ENCODE measurements around the gene MBNL2. TPM values are rescaled to one million over a fixed set of nuclear protein-coding genes. Genes with fewer than 3 reads are reported as not detected.

The MBNL2 gene
- total RNA-seq, 1 experiment from 2014 or later: 0.85 TPM

DNA sequence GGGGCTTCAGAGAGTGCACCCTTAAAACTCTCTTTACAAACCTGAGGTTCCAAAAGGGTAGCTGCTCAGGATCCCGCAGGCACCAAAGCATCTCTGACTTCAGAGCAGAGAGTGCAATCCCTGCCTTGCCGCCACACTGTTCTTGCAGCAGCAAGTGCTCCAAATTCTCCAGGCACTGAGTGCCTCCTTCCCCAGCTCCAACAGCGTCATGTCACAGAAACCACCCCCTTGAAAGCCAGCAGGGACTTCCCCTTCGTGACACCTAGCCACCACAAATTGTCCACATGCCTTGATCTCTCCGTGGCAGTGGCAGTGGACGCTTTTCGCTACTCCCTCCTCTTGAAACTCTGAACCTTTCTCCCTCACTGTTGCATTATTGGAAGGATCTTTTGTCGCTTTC is 39.9 kb downstream of the MBNL2 start (continued):
- TF ChIP-seq, protein P1, sequence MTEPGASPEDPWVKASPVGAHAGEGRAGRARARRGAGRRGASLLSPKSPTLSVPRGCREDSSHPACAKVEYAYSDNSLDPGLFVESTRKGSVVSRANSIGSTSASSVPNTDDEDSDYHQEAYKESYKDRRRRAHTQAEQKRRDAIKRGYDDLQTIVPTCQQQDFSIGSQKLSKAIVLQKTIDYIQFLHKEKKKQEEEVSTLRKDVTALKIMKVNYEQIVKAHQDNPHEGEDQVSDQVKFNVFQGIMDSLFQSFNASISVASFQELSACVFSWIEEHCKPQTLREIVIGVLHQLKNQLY (CRISPR knock-in tag; IDR thresholded peaks at IDR 0.05): no peak
- no peak for TF ChIP-seq HMGA2 (CRISPR knock-in tag; IDR thresholded peaks at IDR 0.05)

DNA sequence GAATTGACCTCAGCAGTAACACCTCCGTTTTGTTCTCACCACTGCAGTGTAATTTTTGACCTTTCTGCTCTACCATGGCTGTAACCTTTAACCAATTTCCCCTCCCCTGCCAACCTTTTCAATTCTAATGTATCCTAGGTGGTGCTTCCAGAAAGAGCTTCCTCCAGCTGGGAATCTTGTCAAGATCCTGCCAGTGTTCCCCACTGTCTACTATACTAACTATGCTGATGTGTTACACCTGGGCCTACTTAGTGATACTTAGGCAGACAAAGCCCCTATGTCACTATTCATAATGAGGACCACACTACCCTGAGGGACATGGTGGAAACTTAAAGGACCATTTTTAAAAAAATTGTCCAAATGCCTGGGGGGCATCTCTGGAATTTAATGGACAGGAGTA is 41.0 kb downstream of the MBNL2 start:
- Mint-ChIP-seq H3K36me3 (no peaks in the 10 kb centered on the region), H3K27me3 (ENCODE audit: low read depth) (peaks cover 20% of the 10 kb centered on the region), H3K9me3 (no peaks in the 10 kb centered on the region), H3K27ac (no peak overlapping the region), H3K4me3 (no peak overlapping the region), H3K4me1 (peaks cover 31% of the 10 kb centered on the region)
- DNase-seq (ENCODE audit: low spot score): no peak
- ChIA-PET POLR2A (no interaction called here), CTCF (no interaction called here)
- ATAC-seq: no peak
- no peak for TF ChIP-seq MXD4 (CRISPR knock-in tag; IDR thresholded peaks at IDR 0.05; ENCODE audit: borderline replicate concordance)
- no peak for TF ChIP-seq ZNF671 (CRISPR knock-in tag; IDR thresholded peaks at IDR 0.05)
- TF ChIP-seq CBFB (CRISPR knock-in tag; IDR thresholded peaks at IDR 0.05; ENCODE audit: low read depth): no peak
- no peak for TF ChIP-seq ATF1 (CRISPR knock-in tag; IDR thresholded peaks at IDR 0.05)
- TF ChIP-seq, protein P2, sequence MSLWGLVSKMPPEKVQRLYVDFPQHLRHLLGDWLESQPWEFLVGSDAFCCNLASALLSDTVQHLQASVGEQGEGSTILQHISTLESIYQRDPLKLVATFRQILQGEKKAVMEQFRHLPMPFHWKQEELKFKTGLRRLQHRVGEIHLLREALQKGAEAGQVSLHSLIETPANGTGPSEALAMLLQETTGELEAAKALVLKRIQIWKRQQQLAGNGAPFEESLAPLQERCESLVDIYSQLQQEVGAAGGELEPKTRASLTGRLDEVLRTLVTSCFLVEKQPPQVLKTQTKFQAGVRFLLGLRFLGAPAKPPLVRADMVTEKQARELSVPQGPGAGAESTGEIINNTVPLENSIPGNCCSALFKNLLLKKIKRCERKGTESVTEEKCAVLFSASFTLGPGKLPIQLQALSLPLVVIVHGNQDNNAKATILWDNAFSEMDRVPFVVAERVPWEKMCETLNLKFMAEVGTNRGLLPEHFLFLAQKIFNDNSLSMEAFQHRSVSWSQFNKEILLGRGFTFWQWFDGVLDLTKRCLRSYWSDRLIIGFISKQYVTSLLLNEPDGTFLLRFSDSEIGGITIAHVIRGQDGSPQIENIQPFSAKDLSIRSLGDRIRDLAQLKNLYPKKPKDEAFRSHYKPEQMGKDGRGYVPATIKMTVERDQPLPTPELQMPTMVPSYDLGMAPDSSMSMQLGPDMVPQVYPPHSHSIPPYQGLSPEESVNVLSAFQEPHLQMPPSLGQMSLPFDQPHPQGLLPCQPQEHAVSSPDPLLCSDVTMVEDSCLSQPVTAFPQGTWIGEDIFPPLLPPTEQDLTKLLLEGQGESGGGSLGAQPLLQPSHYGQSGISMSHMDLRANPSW (CRISPR knock-in tag; conservative IDR thresholded peaks at IDR 0.05; ENCODE audit: low read depth): no peak
- TF ChIP-seq SOX15 (CRISPR knock-in tag; IDR thresholded peaks at IDR 0.05): no peak
- TF ChIP-seq, protein P3, sequence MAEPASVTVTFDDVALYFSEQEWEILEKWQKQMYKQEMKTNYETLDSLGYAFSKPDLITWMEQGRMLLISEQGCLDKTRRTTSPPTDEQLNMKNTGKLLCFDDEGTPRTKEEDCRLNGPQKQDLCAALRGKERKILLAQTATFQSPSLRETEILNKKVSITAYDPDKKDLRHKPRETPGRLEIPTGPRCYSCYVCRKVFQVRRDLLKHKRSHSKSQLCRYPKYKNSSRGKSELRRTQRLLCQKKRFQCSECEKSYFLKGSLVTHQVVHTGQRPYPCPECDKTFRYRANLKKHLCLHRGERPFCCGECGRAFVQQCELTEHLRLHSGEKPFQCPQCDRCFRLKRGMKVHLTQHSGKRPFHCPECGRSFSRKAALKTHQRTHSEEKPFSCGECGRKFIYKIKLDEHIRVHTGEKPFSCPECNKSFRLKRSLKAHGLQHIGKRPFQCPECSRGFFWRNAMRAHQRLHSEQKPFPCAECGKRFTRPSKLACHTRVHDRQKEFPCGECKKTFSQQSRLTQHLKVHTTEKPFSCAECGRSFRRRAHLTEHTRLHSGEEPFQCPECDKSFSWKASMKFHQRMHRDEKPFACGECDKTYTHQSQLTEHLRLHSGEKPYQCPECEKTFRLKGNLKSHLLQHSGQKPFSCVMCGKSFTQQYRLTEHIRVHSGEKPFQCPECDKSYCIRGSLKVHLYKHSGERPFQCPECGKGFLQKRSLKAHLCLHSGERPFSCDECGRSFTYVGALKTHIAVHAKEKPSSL (CRISPR knock-in tag; conservative IDR thresholded peaks at IDR 0.05): no peak
- TF ChIP-seq ZNF416 (CRISPR knock-in tag; IDR thresholded peaks at IDR 0.05): no peak
- no peak for TF ChIP-seq SMAD3 (CRISPR knock-in tag; IDR thresholded peaks at IDR 0.05; ENCODE audit: borderline replicate concordance)
- TF ChIP-seq, protein P4, sequence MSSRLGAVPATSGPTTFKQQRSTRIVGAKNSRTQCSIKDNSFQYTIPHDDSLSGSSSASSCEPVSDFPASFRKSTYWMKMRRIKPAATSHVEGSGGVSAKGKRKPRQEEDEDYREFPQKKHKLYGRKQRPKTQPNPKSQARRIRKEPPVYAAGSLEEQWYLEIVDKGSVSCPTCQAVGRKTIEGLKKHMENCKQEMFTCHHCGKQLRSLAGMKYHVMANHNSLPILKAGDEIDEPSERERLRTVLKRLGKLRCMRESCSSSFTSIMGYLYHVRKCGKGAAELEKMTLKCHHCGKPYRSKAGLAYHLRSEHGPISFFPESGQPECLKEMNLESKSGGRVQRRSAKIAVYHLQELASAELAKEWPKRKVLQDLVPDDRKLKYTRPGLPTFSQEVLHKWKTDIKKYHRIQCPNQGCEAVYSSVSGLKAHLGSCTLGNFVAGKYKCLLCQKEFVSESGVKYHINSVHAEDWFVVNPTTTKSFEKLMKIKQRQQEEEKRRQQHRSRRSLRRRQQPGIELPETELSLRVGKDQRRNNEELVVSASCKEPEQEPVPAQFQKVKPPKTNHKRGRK (CRISPR knock-in tag; IDR thresholded peaks at IDR 0.05; ENCODE audit: borderline replicate concordance): no peak
- no peak for TF ChIP-seq PRRX2 (CRISPR knock-in tag; IDR thresholded peaks at IDR 0.05)

DNA sequence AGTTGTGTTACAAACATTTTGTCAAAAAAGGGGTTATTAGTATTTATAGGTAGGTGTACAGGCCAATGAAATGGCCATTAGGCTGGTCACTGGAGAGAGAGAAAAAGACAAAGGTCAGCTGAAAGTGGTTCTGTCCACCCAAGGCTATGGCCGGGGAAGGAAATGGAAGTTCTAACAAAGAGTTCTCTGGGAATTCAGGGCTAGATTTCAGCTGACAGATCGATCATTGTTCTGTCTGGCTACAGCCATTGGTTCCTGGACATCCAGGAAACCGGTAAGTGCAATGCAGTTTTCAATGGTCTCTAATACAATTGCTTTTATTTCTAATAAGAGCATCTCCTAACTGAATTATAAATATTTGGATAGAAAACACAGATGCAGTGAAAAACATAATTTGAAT is 42.5 kb downstream of the MBNL2 start:
- H3K4me1 Mint-ChIP-seq: peaks cover 35% of the 10 kb centered on the region
- no peaks in the 10 kb centered on the region for H3K9me3 Mint-ChIP-seq
- no peak for ATAC-seq
- H3K27ac Mint-ChIP-seq: no peak overlapping the region
- CTCF ChIA-PET: no interaction called here
- H3K27me3 Mint-ChIP-seq (ENCODE audit: low read depth): peaks cover 18% of the 10 kb centered on the region
- POLR2A ChIA-PET: no interaction called here
- DNase-seq (ENCODE audit: low spot score): no peak
- H3K4me3 Mint-ChIP-seq: no peak overlapping the region
- no peaks in the 10 kb centered on the region for H3K36me3 Mint-ChIP-seq
- TF ChIP-seq TEAD1 (CRISPR knock-in tag; IDR thresholded peaks at IDR 0.05) (no peak), SOX15 (CRISPR knock-in tag; IDR thresholded peaks at IDR 0.05) (no peak), ATF1 (CRISPR knock-in tag; IDR thresholded peaks at IDR 0.05) (no peak), SMAD4 (CRISPR knock-in tag; IDR thresholded peaks at IDR 0.05) (no peak), NR3C1 (CRISPR knock-in tag; conservative IDR thresholded peaks at IDR 0.05; ENCODE audit: low read depth) (no peak), NFE2L1 (CRISPR knock-in tag; IDR thresholded peaks at IDR 0.05) (no peak)
- TF ChIP-seq, protein P5, sequence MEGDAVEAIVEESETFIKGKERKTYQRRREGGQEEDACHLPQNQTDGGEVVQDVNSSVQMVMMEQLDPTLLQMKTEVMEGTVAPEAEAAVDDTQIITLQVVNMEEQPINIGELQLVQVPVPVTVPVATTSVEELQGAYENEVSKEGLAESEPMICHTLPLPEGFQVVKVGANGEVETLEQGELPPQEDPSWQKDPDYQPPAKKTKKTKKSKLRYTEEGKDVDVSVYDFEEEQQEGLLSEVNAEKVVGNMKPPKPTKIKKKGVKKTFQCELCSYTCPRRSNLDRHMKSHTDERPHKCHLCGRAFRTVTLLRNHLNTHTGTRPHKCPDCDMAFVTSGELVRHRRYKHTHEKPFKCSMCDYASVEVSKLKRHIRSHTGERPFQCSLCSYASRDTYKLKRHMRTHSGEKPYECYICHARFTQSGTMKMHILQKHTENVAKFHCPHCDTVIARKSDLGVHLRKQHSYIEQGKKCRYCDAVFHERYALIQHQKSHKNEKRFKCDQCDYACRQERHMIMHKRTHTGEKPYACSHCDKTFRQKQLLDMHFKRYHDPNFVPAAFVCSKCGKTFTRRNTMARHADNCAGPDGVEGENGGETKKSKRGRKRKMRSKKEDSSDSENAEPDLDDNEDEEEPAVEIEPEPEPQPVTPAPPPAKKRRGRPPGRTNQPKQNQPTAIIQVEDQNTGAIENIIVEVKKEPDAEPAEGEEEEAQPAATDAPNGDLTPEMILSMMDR (IDR thresholded peaks at IDR 0.05): no peak
- TF ChIP-seq, protein P6, sequence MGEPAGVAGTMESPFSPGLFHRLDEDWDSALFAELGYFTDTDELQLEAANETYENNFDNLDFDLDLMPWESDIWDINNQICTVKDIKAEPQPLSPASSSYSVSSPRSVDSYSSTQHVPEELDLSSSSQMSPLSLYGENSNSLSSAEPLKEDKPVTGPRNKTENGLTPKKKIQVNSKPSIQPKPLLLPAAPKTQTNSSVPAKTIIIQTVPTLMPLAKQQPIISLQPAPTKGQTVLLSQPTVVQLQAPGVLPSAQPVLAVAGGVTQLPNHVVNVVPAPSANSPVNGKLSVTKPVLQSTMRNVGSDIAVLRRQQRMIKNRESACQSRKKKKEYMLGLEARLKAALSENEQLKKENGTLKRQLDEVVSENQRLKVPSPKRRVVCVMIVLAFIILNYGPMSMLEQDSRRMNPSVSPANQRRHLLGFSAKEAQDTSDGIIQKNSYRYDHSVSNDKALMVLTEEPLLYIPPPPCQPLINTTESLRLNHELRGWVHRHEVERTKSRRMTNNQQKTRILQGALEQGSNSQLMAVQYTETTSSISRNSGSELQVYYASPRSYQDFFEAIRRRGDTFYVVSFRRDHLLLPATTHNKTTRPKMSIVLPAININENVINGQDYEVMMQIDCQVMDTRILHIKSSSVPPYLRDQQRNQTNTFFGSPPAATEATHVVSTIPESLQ (CRISPR knock-in tag; IDR thresholded peaks at IDR 0.05): no peak
- TF ChIP-seq, protein P7, sequence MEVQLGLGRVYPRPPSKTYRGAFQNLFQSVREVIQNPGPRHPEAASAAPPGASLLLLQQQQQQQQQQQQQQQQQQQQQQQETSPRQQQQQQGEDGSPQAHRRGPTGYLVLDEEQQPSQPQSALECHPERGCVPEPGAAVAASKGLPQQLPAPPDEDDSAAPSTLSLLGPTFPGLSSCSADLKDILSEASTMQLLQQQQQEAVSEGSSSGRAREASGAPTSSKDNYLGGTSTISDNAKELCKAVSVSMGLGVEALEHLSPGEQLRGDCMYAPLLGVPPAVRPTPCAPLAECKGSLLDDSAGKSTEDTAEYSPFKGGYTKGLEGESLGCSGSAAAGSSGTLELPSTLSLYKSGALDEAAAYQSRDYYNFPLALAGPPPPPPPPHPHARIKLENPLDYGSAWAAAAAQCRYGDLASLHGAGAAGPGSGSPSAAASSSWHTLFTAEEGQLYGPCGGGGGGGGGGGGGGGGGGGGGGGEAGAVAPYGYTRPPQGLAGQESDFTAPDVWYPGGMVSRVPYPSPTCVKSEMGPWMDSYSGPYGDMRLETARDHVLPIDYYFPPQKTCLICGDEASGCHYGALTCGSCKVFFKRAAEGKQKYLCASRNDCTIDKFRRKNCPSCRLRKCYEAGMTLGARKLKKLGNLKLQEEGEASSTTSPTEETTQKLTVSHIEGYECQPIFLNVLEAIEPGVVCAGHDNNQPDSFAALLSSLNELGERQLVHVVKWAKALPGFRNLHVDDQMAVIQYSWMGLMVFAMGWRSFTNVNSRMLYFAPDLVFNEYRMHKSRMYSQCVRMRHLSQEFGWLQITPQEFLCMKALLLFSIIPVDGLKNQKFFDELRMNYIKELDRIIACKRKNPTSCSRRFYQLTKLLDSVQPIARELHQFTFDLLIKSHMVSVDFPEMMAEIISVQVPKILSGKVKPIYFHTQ (CRISPR knock-in tag; IDR thresholded peaks at IDR 0.05): no peak
